Measurements from ENCODE around the gene MCOLN1. TPM values are rescaled to one million over a fixed set of nuclear protein-coding genes. Genes with fewer than 3 reads are reported as not detected.

Gene MCOLN1
- total RNA-seq, 2 donors from 2014 or later, result 10.6 to 11.9 TPM

DNA sequence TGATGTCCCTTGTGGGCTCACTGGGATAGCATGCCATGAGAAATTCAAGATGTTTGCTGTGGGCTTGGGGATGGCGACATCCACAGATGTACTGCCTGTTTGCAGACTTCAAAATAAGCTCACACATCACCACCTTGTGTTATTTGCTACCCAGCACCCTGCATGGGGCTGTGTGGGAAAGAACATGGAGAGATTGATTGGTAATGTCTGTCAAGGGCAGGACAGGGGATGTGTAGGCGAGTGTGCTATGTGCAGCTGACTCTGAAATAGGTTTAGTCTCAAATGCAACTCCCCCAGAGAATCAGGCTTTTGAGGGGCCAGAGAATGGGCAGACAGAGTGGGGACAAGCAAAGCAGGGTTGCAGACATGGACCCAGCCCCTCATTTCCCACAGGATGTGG lies 37.8 kb downstream of the MCOLN1 start:
- peaks cover 4 to 17% of the 10 kb centered on the region in 2 donors for H3K36me3 ChIP-seq (replicated peaks in 1 of 2; ENCODE audit: insufficient read depth in 1 of 2, low read depth in 2 of 2)
- WGBS, 2 donors, result 90 to 97% methylated on average over 2 of the region's 2 CpGs
- no peaks in the 10 kb centered on the region for H3K4me1 ChIP-seq
- DNase-seq (no peak), ATAC-seq (no peak)
- intact Hi-C loops (cut with DNase I), result loop anchor here (10.0 kb wide), 1 partner anchor 205 kb away; no protein-coding TSS in a partner anchor
- no peak overlapping the region for H3K27ac ChIP-seq
- H3K27me3 ChIP-seq, result no peaks in the 10 kb centered on the region
- TF ChIP-seq POLR2A (IDR thresholded peaks at IDR 0.05) (no peak), CTCF (IDR thresholded peaks at IDR 0.05) (no peak)
- no peaks in the 10 kb centered on the region for H3K9me3 ChIP-seq
- H3K4me3 ChIP-seq, result no peak overlapping the region

DNA sequence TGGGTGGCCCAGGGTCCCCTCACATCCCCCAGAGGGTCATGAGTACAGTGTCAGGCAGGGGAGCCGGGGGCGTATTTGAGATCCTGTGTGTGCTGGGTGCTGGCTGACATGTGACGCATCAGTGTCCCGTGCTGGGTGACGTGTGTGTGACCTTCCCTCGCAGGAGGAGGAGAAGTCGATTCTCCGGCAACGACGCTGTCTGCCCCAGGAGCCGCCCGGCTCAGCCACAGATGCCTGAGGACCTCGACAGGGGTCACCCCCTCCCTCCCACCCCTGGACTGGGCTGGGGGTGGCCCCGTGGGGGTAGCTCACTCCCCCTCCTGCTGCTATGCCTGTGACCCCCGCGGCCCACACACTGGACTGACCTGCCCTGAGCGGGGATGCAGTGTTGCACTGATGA lies 38.9 kb downstream of the MCOLN1 start:
- no peak for ATAC-seq
- peaks cover 4 to 16% of the 10 kb centered on the region in 2 donors for H3K36me3 ChIP-seq (replicated peaks in 1 of 2; ENCODE audit: insufficient read depth in 1 of 2, low read depth in 2 of 2)

DNA sequence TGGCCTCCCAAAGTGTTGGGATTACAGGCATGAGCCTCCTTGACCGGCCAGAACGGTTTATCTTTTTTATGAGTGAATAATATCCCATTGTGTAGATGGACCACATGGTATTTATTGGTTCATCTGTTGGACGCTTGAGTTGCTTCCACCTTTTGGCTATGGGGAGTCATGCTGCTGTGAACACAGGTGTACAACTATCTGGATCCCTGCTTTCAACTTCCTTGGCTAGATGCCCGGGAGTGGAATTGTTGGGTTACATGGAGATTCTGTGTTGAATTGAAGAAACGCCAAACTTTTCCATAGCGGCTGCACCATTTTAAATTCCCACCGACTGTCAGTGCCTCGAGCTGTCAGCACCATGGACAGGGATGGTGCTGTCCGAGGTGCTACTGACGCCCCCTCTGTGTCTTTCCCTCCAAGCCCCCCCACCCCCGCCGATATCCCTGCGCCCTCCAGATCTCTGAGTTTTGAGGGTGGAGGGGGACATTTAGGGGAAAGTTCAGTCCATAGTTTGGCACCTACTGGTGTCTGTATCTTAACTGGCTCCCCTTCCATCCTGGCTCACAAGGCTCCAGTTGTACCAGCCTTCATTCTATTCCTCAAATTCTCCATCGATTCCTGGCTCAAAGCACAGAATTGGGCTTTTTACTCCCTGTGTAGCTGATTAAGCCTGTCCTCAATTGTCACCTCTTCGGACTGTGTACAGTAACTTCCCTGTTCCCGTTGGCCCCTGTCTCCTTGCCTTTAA lies 40.4 kb downstream of the MCOLN1 start:
- H3K27ac ChIP-seq, result no peak overlapping the region
- no peaks in the 10 kb centered on the region for H3K9me3 ChIP-seq
- intact Hi-C loops (cut with DNase I), result loop anchor here (10.0 kb wide), 1 partner anchor 208 kb away; no protein-coding TSS in a partner anchor
- TF ChIP-seq POLR2A (IDR thresholded peaks at IDR 0.05) (no peak), CTCF (IDR thresholded peaks at IDR 0.05) (no peak)
- DNase-seq, result peak in 2 of 4 donors; percentile 15 to 27
- no peaks in the 10 kb centered on the region for H3K4me1 ChIP-seq
- H3K36me3 ChIP-seq (replicated peaks in 1 of 2; ENCODE audit: insufficient read depth in 1 of 2, low read depth in 2 of 2), result peaks cover 3 to 7% of the 10 kb centered on the region in 2 donors
- WGBS, 2 donors, result 39 to 62% methylated on average over 7 to 16 of the region's 16 CpGs
- no peaks in the 10 kb centered on the region for H3K27me3 ChIP-seq
- no peak overlapping the region for H3K4me3 ChIP-seq
- no peak for ATAC-seq

More for the DNA sequence above, 38.9 kb downstream of the MCOLN1 start:
- DNase-seq, result no peak
- no peaks in the 10 kb centered on the region for H3K27me3 ChIP-seq
- 80 to 90% methylated on average over 11 to 16 of the region's 17 CpGs for WGBS, 2 donors
- no peak overlapping the region for H3K27ac ChIP-seq
- no peaks in the 10 kb centered on the region for H3K9me3 ChIP-seq
- no peak for TF ChIP-seq POLR2A (IDR thresholded peaks at IDR 0.05)
- TF ChIP-seq CTCF (IDR thresholded peaks at IDR 0.05), result no peak
- H3K4me3 ChIP-seq, result no peak overlapping the region
- intact Hi-C loops (cut with DNase I), result loop anchor here (10.0 kb wide), 1 partner anchor 207 kb away; no protein-coding TSS in a partner anchor
- no peaks in the 10 kb centered on the region for H3K4me1 ChIP-seq

DNA sequence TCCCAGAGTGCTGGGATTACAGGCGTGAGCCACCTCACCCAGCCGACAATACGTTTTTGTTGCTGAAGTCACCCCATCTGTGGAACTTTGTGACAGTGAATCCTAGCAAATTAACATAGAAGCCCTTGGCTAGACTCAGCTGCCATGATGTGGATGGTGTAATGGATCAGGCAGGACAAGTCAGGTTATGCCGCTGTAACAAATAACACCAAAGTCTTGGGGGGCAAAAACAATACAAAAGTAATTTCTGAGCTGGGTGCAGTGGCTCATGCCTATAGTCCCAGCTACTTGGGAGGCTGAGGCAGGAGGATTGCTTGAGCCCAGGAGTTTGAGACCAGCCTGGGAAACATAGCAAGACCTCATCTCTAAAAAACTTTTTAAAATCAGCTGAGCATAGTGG lies 42.4 kb downstream of the MCOLN1 start:
- H3K9me3 ChIP-seq, result no peaks in the 10 kb centered on the region
- intact Hi-C loops (cut with DNase I), result loop anchor here (5.0 to 10.0 kb wide), 3 partner anchors 112 to 237 kb away; partner anchors contain the start of gene MCEMP1
- H3K36me3 ChIP-seq (replicated peaks in 1 of 2; ENCODE audit: insufficient read depth in 1 of 2, low read depth in 2 of 2), result no peaks in the 10 kb centered on the region
- no peak overlapping the region for H3K27ac ChIP-seq
- no peak overlapping the region for H3K4me3 ChIP-seq
- H3K27me3 ChIP-seq, result no peaks in the 10 kb centered on the region
- ATAC-seq, result no peak
- no peaks in the 10 kb centered on the region for H3K4me1 ChIP-seq
- no peak for TF ChIP-seq CTCF (IDR thresholded peaks at IDR 0.05)
- no peak for TF ChIP-seq POLR2A (IDR thresholded peaks at IDR 0.05)
- no peak for DNase-seq
- 78 to 84% methylated on average over 4 of the region's 4 CpGs for WGBS, 2 donors
